Kidney epithelial cell (primary cell): ENCODE measurements around the gene MRPS15. TPM values are rescaled to one million over a fixed set of nuclear protein-coding genes. Genes with fewer than 3 reads are reported as not detected.

ENCODE experiments used
- DNase-seq: peaks from one replicate; pipeline ENCODE4 v3.0.0-alpha.2; 2010; ENCODE audit warnings: low read depth
- H3K27me3 ChIP-seq: 2 replicates; pipeline ENCODE4 v1.6.0; 2011; ENCODE audit warnings: low read length; ENCODE audit not compliant: control insufficient read depth, insufficient read depth
- H3K36me3 ChIP-seq: 2 replicates; pipeline ENCODE4 v1.5.1; 2011; ENCODE audit warnings: low read length; ENCODE audit not compliant: control insufficient read depth, insufficient read depth
- H3K4me3 ChIP-seq: 2 replicates; pipeline ENCODE4 v1.5.1; 2011; ENCODE audit warnings: low read depth, mild to moderate bottlenecking, control low read depth, low read length
- total RNA-seq: library from RNA; depleted of rRNA; stranded (reverse); fragments of >200 nt; gene quantifications from 2 replicates; pipeline ENCODE4 v1.2.3, GENCODE V29; 2015
- TF ChIP-seq, protein P1 (sequence below): IDR thresholded peaks from 2 replicates; pipeline ENCODE4 v1.5.1; 2011; ENCODE audit warnings: mild to moderate bottlenecking, moderate library complexity, low read length, control low read depth, inconsistent platforms; ENCODE audit not compliant: insufficient read depth, poor library complexity, severe bottlenecking

MRPS15 gene
- total RNA-seq, 1 donor from 2014 or later: 121 TPM

- DNase-seq: no peak
- Histone ChIP-seq H3K4me3 (no peak overlapping the region), H3K27me3 (peaks cover 3% of the 10 kb centered on the region), H3K36me3 (no peaks in the 10 kb centered on the region)
- TF ChIP-seq, protein P1, sequence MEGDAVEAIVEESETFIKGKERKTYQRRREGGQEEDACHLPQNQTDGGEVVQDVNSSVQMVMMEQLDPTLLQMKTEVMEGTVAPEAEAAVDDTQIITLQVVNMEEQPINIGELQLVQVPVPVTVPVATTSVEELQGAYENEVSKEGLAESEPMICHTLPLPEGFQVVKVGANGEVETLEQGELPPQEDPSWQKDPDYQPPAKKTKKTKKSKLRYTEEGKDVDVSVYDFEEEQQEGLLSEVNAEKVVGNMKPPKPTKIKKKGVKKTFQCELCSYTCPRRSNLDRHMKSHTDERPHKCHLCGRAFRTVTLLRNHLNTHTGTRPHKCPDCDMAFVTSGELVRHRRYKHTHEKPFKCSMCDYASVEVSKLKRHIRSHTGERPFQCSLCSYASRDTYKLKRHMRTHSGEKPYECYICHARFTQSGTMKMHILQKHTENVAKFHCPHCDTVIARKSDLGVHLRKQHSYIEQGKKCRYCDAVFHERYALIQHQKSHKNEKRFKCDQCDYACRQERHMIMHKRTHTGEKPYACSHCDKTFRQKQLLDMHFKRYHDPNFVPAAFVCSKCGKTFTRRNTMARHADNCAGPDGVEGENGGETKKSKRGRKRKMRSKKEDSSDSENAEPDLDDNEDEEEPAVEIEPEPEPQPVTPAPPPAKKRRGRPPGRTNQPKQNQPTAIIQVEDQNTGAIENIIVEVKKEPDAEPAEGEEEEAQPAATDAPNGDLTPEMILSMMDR: no peak
Measured at GRCh38 chr1:36467027-36467410, 2.8 kb upstream of the MRPS15 start.

- no peaks in the 10 kb centered on the region for H3K36me3 ChIP-seq
- no peaks in the 10 kb centered on the region for H3K27me3 ChIP-seq
- H3K4me3 ChIP-seq: no peak overlapping the region
- TF ChIP-seq, protein P1: no peak
- no peak for DNase-seq
Measured at GRCh38 chr1:36466370-36467026, 2.3 kb upstream of the MRPS15 start.

DNA sequence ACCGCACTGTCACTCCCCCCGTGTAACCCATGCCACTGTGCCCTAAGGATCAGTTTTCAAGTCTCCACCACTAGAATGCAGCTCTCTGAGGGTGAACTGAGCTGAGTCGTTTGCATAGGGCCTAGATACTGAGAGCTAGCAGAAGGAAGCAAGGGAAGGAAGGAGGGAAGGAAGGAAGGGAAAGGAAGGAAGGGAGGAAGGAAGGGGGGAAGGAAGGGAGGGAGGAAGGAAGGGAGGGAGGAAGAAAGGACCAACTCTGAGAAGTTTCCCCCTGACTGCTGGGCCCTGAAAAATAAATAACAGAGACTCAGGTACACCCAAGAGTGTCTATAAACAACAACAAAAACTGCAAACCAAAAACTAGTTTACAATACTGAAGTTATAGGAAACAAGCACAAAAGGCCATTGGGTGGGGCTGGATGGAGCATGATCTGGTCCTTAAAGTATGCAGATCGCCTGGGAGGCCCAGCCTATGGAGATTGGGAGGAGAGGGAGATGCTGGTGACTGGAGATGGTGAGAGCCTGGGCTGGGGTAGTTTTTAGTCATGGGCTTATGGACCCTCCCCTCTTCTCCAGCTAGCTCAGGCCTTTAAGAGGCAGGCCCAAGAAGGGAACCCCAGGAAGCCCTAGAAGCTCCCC, 1.7 kb upstream of the MRPS15 start:
- TF ChIP-seq, protein P1: no peak
- H3K27me3 ChIP-seq: no peaks in the 10 kb centered on the region
- no peak for DNase-seq
- no peak overlapping the region for H3K4me3 ChIP-seq
- no peaks in the 10 kb centered on the region for H3K36me3 ChIP-seq

DNA sequence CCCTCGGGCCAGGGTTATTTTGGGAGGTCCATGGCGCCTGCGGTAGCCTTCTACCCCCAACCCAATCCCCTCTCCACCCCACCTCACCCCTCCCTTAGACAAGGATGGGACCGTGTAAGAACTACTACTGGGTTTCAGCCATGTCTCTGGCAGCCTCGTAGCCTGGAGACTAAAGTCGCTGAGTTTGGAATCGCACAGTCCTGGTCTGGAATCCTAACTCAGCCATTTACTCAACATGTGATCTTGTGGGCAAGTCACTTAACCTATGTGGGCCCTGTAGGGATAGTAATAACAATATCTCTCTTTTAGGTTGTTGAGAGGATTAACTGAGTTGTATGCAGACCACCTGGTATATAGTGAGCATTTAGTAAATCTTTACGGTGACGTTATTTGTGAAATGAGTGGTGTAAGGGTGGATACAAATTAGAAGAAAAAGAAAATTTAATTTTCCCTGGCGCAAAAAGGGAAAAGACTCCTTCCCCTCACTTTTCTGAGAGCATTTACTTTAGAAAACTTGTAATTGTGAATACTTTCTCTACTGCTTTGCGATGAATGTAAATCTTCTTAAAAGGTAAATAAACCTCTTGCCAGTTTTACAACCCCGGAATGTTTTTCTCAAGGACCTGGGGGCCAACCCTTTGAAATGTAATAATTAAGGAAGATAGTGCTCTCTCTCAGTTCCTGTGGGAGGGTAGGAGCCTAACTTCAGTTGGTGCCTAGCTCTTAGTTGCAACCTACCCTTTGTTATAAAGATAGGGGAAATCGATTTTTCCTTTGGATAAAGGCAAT, 615 bp upstream of the MRPS15 start:
- H3K27me3 ChIP-seq: no peaks in the 10 kb centered on the region
- TF ChIP-seq, protein P1: no peak
- H3K36me3 ChIP-seq: no peaks in the 10 kb centered on the region
- no peak for DNase-seq
- peak overlapping the region; percentile 84 for H3K4me3 ChIP-seq

DNA sequence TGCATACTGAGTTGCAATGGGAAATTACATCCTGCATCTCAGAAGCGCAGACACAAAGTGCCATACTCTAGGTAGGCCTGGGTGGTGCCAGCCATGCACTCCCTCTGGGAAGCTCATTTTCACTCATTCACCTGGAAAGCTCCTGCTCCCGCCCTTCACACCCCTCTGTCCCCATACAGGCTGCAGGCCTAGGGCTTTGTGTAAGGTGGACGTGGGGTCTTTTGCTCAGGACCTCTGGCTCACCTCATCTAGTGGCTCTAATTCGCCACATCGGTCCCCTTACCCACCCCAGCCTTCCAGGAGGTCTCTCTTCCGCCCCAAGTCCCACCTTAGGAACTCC, 751 bp downstream of the MRPS15 start:
- DNase-seq: no peak
- TF ChIP-seq, protein P1: no peak
- Histone ChIP-seq H3K27me3 (no peaks in the 10 kb centered on the region), H3K36me3 (no peaks in the 10 kb centered on the region), H3K4me3 (peak overlapping the region; percentile 84)
